Mucosa of gallbladder (tissue), 1 donor: ENCODE results near the gene PRKG1. TPM values are rescaled to one million over a fixed set of nuclear protein-coding genes. Genes with fewer than 3 reads are reported as not detected.
"Not testable (repeated sequence)": the region's sequence is repeated elsewhere in the genome, so short reads cannot be mapped to it uniquely, and the experiment has no call there.

Experiments used
- DNase-seq: peaks from one replicate; pipeline ENCODE4 v3.0.0-alpha.2; 2020; ENCODE audit warnings: low spot score
- total RNA-seq: library from RNA; stranded (reverse); gene quantifications from one replicate; pipeline ENCODE4 v1.2.1, GENCODE V29; 2021
- donor health status: DM: no; HTN: no; CAD: no.

Gene PRKG1
- total RNA-seq, 1 donor from 2014 or later, result 28.3 TPM

GRCh38 chr10:51986516-51986915, 912.2 kb downstream of the PRKG1 start:
- no peak for DNase-seq

- no peak for DNase-seq
Measured at GRCh38 chr10:51993475-51993874, 919.2 kb downstream of the PRKG1 start.

DNA sequence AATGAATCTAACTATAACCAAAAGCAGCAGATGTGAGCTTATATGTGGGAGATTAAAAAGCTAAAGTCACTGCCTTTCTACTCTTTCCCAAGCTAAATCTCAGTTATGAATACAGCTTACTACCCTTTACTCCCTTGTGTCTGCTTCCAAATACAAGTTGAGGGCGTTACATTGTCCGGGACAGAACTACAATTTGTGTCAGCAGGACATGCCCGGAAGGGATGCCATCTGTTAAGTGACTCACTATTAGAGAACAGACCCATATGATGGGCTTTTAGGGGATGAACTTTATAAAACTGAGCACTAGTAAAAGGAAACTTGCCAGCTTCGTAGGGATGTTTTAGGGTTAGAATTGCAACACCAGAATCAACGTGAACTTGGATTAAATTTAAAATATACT, 924.8 kb downstream of the PRKG1 start:
- no peak for DNase-seq

GRCh38 chr10:52004342-52004949, 930.2 kb downstream of the PRKG1 start:
- no peak for DNase-seq

DNA sequence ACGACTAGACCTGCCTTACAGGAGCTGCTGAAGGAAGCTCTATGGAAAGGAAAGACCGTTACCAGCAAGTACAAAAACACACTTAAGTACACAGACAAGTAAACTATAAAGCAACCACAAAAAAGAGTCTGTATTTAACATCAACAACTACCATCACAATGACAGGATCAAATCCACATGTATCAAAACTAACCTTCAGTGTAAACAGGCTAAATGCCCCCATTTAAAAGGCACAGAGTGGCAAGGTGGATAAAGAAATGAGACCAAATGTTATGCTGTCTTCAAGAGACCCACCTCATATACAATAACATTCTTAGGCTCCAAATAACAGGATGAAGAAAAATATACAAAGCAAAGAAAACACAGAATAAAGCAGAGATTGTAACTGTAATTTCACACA, 932.8 kb downstream of the PRKG1 start:
- no peak for DNase-seq

DNA sequence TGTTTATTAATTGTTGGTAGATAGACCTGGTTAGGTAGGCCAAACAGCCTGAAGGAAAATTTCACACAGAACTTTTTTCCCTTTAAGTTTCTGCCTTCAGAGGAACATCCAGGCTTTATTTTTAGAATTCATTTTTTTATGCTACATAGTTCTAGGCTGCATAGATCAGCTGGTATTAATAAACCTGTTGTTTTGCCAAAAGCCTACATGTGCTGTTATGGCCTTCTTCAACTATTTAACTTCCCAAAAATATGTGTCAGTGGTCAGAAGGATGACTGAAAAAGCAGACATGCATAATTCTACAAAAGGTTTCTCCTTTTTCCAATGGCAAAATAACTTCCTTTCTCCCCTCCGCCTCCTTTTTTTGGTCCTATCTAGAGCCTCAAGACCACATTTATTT, 936.8 kb downstream of the PRKG1 start:
- no peak for DNase-seq

GRCh38 chr10:52019077-52019555, 944.8 kb downstream of the PRKG1 start:
- DNase-seq, result no peak

DNA sequence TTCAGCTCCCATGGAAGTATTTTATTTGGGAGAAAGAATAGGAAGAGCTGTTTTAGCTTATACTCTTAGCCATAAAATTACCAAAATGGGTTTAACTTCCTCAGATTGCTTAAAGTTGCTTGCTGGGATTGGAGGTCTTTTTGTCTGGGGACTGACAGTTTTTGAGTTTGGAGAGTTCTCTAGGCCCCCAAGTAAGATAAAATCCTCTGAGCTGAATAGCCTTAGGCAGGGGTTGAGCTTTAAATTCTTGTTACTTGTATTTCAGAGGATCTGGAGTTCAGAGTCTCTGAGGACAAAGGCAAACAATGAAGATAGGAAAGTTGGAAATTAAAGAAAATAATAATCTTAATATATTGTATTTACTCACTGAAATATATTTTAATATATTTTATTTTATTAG, 945.4 kb downstream of the PRKG1 start:
- DNase-seq, result no peak

GRCh38 chr10:52020173-52020572, 945.9 kb downstream of the PRKG1 start:
- no peak for DNase-seq

GRCh38 chr10:52020702-52021101, 946.4 kb downstream of the PRKG1 start:
- no peak for DNase-seq

DNA sequence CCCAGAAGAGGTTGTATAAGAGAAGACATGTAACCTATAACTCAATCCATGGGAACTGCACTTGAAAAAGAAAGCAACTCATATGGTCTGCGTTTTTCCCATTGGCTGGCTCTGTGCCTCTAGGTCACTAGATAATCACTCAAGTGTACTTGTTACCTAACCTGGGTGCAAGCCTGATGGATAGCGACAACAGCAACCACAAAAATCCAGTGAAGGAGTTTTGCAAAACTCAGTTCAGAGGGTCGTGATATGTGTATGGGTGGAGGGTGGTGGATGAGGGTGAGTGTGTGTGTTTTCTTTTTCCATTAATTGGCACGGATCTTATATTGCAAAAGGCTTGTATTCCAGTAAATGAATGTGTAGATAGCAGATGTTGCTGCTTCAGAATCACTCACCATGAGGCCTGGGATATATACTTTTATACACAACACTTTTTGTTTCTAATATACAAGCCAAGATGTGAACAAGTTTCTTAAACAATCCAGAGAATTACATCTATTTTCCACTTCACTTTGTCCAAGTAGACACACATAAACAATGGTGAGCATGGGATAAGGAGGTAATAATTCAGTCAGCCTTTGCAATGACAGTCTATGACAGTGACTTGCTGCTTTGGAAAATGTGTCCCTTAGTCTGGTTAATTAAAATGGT, 952.9 kb downstream of the PRKG1 start:
- no peak for DNase-seq

- no peak for DNase-seq
Measured at GRCh38 chr10:52028523-52028858, 954.2 kb downstream of the PRKG1 start.

- no peak for DNase-seq
Measured at GRCh38 chr10:52029628-52030027, 955.3 kb downstream of the PRKG1 start.

DNA sequence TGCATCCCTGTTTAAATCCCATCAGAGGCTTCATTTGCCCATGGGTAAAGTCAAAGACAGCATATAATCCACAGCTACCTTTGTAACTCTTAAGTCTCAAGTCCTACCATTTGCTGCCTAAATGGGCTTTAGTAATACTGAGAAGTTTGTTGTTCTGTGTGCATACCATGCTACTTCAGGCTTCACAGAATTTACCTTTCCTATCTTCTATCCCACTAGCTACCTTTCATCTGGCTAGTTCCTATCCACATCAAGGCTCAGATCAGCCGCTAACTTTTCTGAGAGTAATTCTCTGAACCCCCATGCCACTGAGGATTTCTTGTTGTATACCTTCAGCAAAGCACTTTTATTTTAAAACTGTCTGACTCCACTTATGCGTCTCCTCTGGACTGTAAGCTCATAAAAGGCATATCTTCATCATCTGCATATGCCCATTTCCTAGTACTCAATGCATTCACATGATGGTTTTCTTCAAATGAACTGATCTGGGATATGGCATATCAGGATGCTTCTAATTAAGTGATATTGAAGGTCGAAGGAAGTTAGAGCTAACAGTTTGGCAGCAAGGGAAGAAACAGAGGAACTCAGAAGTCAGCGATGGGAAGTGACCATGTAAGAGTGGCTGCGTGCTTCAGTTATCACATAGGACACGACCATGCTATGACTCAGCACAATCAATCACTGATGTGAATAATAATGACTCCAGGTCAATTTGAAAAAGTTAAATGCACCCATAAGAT, 955.9 kb downstream of the PRKG1 start:
- no peak for DNase-seq

- DNase-seq, result no peak
Measured at GRCh38 chr10:52030975-52031374, 956.7 kb downstream of the PRKG1 start.

DNA sequence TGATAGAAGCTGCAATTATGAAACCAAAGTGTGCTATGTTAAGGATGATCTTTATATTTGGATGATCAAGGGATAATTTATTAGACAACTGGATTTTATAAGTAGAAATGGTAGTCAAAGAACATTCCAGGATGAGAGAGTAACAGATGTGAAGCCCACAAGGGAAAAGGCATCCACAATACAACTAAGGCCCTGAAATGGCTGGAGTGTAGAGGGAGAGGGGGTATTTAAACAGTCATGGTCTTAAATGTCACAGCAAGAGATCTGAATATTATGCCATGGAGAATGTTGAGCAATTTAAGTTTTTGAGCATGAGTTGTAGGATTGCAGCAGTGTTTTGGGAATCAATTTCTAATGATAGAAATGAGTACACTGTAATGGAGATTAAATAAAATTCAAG, 957.5 kb downstream of the PRKG1 start:
- no peak for DNase-seq

DNA sequence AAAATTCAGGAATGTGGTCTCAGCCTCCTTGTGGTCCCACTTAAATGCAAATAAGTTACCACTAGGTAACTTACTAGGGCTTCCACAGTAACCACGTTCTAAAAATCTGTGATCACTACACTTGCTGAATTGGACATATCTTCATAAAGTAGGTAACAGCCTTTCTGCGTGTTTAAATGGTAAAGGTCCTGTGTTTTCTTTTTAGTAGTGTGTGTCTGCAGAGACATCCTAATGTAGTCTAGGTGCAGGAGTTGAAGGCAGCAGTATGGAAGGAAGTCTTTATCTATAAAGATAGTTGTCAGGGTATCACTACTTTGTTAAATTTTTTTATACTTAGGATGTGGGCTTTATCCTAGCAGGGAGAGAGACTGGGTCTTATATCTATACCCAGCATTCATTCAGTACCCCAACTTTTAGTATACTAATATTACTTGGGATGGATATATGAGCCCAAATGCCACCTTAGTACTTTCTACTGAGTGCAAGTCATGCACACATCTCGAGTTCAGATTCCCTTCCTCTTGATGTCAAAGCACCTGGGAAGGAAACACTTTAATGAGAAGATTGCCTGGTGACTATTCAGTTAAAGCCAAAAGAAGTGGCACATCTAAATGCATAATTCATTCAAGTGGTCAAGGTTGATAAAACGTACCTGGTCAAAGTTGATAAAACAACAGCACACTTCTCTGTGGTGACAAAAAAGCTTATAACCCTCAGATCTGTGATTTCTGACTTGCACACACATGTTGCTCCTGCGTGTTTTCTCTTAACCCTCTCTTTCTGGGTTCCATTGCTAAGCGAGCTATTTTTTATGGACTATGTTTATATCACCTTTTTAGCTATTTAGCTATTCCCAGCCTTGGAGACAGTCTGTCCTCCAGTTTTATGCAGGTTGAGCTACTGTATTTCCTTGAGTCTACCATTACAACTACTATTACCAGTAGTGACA, 958.7 kb downstream of the PRKG1 start:
- DNase-seq, result no peak

- DNase-seq, result not testable (repeated sequence)
Measured at GRCh38 chr10:52039002-52039793, 964.9 kb downstream of the PRKG1 start.

DNA sequence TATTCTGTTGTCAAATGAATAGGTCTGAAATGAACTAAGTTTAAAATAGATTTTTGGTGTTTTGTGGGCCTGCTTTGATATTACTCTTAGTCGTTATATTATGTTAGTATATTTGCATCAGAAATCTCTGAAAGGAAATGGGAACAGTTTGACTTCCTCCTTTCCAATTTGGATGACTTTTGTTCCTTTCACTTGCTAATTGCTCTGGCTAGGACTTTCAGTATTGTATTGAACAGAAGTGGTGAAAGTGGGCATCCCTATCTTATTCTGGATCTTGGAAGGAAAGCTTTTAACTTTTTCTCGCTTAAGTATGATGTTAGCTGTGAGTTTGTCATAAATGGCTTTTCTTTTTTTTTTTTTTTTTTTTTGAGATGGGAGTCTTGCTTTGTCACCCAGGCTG, 966.2 kb downstream of the PRKG1 start:
- no peak for DNase-seq

DNA sequence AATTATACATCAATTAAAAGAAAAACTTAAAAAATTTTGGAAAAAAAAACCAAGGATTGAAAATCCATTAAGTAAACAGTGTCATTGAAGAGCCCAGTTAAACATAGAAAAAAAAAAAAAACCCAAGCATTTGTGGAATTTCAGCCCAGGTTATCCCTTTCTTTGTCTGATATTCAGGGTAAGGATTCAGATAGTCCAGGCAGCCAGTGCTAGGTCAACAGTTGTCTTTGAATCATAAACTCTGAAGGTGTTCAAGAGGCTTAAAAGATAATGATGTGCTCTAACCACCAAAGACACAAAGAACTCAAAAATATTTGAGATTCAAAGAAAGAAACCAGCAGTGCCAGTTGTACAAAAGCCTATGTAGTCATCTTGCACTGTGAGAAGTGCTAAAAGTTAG, 969.5 kb downstream of the PRKG1 start:
- DNase-seq, result no peak

- no peak for DNase-seq
Measured at GRCh38 chr10:52048051-52048450, 973.8 kb downstream of the PRKG1 start.
